Measurements from ENCODE around the gene PFN4.
"Not testable (repeated sequence)": the region's sequence is repeated elsewhere in the genome, so short reads cannot be mapped to it uniquely, and the experiment has no call there.

The PFN4 gene, protein sequence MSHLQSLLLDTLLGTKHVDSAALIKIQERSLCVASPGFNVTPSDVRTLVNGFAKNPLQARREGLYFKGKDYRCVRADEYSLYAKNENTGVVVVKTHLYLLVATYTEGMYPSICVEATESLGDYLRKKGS

DNA sequence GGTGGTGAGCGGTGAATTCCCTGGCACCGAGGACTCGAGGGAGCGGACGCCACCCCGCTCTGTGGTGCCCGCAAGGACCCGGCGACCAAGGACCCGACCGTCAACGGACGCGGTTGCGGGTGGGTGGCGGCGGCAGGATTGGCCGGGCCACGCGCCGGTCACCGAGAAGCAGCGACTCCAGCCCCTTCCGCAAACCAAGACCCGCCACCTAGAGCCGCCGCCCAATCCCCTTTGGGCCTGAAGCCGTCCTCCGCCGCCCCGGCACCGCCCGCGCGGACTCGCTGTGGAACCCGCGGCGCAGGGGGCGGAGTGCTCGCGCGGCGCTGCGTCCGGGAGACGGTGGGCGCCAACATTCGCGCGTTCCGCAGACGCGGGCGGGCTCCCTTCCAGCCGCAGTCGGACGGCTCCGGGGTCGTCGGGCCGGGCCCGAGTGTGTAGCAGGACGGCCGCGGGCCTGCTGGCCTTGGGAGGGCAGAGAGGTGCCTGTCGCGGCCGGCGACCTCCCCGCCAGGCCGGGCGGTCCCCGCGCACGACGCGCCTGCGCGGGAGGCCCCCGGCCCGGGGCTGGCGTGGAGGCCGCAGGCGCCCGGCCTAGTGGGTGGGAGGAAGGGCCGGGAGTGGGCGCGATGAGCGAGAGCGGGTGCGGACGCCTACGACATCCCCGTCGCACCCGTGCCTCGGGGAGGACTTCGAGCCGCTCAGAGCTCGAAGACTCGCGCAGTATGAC is at the start of gene PFN4, which contains the start of gene FAM228B:
Gene PFN4 (minus strand): TSS at position 140 of the 727 bp plus-strand sequence. CDS start 799 bp downstream, outside the sequence.
Gene FAM228B (plus strand): TSS at position 275 of the 727 bp plus-strand sequence. CDS start 893 bp downstream, outside the sequence.
- DNase-seq = peak; percentile 77

DNA sequence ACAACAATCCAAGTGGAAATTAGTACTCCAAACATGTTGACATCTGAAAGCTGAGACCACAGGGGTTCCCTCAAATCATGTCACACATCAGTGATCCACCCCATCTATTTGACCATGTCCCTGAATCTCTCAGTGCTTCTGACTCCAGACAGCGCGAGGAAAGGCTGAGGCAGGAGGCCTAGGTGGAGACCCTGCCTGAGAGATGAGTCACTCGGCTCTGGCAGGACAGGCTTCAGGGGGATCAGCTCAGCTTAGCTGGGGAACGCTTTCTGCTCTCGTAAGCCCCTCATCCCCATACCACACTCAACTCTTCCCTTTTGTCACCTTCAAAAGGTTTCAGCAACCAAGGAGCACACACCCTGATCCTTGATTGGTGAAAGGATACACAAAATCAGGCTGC is 45.9 kb upstream of the PFN4 start:
- no peak for DNase-seq

DNA sequence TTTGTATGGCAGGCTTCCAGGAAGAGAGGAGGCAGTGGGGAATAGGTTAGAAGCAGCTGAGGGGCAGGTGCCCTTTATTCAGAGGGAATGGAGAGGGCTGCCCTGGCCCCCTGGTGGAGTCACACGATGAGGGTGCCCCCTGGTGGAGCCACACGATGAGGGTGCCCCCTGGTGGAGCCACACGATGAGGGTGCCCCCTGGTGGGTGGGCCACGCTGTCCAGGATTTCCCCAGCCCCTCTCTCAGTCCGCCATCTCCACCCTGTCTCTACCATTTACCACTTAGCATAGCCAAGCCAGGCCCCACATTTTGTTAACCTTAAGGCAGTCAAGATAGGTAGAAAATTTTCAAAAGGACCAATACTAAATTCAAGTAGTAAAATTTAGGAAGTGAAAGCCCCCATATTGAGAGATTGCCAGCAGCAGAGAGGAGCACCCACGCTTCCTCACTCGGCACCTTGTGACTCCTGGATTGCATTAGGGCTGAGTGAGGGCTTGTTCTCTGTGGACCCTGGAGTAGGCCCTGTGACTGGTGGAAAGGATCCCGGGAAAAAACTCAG is 41.4 kb upstream of the PFN4 start:
- no peak for DNase-seq

DNA sequence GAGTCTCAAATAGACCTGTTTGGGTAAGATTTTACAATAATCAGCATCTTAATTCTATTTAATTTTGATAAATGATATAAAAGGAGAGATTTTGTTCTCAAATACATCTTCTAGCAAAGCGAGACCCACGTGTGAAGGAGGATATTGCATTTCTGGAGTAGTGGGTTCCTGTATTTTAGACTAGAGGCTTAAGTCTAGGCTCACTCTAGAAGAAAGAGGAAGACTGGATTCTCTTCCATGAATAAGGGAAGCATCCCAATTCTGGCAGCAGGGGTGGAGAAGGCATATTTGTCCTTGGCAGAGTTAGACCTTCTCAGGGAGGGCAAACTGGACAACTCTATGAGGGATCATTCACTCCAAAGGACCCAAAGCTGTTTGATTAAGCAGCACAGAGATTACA is 40.5 kb upstream of the PFN4 start:
- DNase-seq = no peak

DNA sequence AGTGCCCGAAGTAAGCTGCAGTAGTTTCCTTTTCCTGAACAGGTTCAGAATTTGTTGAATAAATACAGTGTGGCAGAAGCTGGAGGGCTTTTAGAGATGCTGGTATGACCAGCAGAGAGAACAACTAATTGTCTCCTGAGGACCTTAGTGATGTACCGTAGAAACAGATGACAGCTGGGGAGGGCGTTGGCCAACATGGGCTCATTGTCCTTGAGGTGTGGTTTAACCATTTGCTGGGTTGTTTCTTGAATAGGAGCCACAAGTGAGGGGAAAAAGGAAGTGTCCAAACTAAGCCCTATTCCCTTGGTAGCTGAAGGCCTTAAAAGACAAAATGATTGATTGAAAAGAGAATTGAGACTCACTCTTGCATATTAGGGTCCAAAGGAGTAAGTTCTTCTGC is 40.1 kb upstream of the PFN4 start:
- DNase-seq = no peak

DNA sequence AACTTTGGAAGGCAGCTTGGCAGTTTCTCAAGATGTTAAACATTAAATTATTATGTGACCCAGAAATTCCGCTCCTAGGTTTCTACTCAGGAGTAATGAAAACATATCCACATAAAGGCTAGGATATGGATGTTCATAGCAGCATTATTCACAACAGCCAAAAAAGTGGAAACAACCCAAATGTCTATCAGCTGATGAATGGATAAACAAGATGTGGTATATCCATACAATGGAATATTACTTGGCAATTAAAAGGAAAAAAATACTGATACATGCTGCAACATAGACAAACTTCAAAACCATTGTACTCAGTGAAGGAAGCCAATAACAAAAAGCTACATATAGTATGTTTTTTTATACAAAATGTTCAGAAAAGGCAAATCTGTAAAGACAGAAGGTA is 39.4 kb upstream of the PFN4 start:
- no peak for DNase-seq

DNA sequence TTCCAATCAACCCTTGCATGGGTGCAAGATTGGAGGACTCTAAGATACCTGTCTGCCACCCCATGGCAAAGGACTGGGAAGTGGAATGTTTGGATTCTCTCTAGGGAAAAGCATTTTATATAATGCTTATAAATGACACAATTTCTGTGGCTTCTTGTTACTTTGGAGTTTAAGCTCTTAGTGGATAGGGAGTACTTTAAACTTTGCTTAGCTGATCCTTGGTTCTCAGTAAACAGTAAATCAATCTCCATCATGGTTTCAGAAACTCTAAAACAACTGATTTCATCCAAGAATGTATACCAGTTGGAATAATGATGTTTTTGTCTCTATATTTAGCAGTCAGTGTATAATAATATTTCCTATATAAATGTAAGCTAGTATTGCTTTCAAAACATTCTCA is 37.6 kb upstream of the PFN4 start:
- no peak for DNase-seq

DNA sequence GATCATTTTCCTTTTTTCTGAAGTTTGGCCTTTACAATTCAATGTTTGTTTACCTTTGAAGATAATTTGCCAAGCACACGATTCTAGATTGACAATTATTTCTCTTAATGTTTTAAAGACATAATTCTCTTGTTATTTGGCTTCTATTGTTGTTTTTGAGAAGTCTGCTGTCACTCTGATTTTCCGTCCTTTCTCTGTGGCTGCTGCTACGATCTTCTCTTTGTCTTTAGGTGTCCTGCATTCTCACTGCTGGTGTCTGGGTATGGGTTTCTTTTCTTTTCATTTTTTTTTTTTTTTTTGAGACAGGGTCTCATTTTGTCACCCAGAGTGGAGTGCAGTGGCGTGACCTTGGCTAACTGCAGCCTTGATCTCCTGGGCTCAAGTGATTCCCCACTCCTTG is 36.6 kb upstream of the PFN4 start:
- DNase-seq = no peak

DNA sequence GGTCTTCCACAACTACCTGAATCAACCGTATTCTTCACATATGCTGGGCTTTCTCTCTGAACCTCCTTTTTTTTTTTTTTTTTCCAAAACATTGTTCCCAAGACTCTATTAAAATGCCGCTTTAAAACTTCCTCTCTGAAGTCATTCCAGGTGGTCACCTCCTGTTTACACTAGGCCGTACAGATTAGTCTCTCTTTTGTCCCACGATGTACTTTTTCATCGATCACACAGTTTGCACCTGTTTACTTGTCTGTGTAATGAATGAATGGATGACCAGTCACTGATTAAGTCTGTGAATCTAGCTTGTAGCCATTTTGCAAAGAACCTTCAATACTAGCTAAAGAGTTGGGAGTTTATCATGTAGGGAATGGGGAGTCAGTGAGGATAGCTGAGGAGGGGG is 35.0 kb upstream of the PFN4 start:
- no peak for DNase-seq

DNA sequence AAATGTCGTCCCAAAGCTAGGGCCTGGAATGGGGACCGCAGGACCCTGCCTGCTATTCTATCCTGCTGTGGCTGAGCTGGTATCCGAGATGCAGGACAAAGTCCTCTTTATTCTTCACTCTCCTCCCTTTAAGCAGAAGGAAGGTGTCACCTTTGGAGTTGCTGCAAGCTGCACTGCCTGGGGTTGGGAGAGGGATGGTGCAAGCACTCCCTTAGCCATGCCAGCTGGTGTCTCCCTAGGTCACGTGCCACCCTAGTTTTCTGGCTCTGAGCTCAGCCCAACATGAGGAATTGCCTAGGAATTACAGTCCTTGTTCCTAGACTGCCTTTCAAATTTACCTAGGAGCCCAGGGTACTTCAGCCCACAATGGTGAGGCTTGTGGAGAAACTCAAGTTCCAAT is 30.3 kb upstream of the PFN4 start:
- no peak for DNase-seq

DNA sequence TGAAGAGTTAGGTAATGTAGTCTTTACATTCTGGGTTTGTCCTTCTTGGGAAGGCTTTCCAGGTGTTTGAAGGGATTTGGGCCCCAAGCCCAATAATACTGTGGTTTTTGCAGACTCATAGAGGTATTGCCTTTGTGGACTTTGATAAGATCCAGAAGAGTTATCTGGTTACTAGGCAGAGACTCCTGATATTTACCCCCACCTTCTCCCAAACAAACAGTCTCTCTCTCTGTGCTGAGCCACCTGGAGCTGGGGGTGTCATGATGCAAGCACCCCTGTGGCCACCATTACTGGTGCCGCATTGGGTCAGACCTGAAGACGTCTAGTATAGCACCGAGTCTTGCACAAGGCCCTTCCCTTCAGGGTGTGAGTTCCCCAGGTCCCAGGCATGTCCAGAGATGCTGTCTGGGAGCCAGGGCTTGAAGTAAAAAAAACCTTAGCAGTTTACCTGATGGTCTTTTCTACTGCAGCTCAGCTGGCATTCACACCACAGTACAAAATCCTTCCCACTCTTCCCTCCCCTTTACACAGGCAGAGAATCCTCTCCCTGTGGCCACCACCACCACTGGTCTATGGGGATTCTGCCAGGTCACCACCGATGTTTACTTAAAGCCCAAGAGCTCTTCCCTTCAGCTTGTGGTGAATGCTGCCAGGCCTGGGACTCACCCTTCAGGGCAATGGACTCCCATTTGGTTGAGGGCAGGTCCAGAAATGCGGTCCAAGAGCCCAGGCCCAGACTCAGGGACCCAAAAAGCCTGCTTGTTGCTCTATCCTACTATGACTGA is 29.5 kb upstream of the PFN4 start:
- DNase-seq = no peak

DNA sequence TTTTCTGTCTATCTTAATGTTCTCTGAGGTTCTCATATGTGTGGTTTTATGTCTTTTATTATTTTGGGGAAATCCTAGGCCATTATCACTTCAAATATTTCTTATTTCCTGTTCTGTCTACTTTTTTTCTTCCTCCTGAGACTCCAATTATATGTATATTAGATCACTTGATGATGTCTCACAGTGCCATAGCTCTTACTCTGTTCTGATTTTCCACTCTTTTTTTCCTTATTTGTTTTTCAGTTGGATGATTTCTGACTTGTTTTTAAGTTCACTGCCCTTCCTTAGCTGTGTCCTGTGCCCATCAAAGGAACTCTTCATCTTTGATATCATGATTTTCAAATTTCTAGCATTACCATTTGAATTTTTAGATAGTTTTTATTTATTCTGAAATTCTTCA is 24.2 kb upstream of the PFN4 start:
- no peak for DNase-seq

DNA sequence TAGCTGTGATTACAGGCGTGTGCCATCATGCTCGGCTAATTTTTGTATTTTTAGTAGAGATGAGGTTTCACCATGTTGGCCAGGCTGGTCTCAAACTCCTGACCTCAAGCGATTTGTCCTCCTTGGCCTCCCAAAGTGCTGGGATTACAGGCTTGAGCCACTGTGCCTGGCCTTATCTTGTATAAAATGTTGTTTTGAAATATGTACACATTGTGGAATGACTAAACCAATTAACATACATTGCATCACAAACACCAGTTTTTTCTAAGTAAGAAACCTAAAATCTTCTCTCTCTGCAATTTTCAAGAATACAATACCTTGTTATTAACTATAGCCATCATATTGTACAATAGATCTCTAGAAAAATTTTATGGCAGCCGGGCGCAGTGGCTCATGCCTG is 17.2 kb upstream of the PFN4 start:
- DNase-seq = not testable (repeated sequence)

DNA sequence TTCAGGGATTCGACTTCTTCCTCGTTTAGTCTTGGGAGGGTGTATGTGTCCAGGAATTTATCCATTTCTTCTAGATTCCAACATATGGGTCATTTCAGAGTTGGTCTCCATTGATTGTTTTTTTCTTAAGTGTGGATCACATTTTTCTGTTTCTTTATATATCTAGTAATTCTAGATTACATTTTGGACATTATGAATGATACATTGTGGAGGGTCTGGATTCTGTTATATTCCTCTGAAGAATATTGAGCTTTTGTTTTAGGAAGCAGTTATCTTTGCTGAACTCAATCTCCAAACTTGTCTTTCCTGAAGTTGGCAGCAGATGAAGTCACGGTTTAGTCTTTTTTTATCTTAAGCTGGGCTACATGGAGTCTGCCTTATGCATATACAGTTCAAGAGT is 9.4 kb upstream of the PFN4 start:
- DNase-seq = no peak

DNA sequence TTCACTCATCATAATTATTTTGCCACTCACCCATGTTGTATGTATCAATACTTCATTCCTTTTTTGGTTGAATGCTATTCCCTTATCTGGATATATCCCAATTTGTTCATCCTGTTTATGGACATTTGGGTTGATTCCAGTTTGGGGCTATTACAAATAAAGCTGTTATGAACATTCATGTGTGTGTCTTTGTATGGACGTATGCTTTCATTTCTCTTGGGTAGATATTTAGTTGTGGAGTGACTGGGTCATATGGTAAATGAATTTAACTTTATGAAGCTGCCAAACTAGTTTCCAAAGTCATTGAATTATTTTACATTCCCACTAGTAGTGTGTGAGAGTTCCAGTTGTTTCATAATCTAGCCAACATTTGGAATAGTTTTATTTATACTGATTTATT is 2.8 kb upstream of the PFN4 start:
- DNase-seq = no peak

DNA sequence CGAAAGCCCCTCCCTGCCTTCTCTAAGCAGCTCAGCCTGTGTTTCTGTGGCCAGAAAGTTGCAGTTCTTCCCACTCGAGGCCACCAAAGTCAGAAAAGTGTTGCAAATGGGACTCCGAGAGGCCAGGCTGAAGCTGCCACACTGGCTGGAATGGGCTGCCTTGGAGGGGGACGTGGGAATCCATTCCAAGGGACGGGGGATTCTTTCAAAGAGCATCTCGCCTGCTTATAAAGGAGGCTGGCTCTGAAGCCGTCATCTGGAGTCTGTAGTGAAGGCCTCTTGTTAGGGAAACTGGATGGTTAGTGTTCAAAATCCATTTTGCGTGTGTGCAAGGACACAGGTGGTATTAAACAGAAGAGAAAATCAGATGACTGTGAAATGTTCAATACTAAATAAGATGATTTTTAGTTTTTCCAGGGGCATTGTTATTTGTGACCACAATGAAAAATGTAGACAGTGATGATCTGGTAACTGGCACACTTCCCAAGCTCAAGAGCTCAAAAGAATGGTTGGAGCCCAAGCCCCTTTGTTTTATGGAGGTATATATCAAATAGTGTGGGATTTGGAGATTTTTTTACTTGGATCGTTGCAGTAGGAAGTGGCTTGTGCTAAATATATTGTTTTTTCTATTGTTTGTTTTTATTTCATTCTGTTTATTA is 917 bp upstream of the PFN4 start:
- DNase-seq = peak; percentile 83

DNA sequence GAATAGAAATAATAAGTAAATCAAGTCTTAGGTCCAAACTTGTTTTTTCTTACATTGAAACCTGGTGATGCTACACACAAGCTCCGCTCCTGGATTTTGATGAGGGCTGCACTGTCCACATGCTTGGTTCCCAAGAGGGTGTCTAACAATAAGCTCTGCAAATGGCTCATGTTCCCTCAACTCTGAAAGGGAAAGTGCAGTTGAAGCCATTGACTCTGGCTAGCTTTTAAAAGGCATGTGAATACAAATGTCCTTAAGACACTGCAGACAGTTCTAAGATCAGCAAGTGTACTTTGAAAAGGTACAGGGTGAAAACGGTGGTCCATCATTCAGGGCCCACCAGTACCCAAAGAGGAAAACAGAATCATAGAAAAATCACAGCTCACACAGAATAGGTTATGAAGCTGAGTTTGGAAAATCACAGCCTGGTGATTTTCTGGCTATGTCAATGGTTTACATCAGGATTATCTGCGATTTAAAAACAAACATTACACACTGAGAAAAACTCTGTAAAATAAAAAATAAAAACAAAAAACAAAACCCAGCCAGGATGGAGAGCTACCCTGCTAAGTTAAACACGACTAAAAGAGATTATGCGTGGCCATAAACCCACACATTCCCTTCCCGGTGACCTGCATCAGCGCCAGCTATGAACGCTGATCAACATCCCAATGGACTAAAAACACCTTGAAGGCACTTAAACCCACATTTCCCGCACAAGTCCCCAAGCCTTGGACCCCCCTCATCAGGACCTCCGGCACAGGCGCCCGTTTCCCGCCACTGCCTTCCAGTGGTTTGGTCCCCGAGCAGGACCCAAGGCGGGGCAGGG is 554 bp downstream of the PFN4 start:
- DNase-seq = peak; percentile 32

DNA sequence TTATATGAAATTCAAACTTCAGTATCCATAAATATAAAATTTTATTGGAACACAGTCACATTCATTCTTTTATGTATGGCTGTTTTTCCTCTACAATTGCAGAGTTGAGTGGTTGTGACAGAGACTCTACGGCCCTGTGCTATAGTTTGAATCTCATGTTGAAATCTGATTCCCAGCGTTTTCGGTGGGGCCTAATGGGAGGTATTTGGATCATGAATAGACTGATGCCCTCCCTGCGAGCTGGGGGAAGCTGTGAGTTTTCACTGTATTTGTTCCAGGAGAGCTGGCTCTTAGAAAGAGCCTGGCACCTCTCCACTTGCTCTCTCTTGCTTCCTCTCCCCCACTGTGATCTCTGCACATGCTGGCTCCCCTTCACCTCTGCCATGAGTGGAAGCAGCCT is 1.7 kb downstream of the PFN4 start:
- DNase-seq = no peak

DNA sequence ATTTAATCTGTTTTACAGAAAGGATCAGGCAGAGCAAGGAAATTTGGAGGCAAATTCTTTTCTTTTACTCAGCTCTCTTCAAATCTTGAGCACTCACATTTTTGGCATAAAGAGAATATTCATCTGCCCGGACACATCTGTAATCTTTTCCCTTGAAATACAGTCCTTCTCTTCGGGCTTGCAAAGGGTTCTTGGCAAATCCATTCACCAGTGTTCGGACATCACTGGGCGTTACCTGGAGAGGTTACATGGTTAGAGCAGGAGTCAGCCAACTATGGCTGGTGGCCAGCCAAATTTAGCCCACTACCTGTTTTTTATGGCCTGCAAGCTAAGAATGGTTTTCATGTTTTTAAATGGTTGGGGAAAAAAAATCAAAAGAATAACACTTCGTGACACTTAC is 2.1 kb downstream of the PFN4 start:
- DNase-seq = no peak

DNA sequence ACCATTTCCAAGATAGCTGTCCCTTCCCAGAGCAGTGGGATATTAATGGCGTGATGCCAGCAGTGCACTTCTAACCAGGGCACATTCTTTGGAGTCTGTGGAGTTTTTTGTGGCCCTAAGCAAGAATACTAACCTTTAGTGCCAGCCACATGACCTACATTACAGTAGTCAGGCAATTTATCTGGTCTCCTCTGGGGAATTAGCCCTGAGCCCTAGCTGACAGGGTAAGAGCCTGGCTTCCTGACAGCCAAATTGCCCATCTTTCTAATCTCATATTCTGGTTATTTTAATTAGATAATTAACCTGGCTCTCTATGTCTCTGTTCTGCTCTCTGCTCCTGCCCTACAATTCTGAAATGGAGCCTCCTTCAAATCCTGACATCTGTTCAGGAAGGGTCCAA is 5.2 kb downstream of the PFN4 start:
- DNase-seq = no peak

DNA sequence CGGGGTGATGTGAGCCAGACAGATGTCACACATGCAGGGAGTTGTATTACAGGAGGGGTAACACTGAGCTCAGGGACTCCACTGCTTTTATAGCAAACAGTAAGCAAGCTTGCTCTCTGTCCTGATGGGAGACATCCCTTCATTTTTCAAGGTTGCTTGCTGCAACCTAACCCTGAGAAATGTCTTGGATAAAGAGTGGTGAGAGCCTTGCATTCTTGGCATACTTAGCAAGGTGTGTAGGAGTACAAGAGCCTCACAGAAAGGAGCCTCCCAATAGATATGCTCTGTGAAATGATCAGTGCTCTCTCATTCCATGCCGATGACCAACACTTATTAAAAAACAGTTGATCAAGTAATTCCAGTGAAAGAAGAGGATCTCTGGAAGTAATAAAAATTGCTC is 8.1 kb downstream of the PFN4 start:
- no peak for DNase-seq

DNA sequence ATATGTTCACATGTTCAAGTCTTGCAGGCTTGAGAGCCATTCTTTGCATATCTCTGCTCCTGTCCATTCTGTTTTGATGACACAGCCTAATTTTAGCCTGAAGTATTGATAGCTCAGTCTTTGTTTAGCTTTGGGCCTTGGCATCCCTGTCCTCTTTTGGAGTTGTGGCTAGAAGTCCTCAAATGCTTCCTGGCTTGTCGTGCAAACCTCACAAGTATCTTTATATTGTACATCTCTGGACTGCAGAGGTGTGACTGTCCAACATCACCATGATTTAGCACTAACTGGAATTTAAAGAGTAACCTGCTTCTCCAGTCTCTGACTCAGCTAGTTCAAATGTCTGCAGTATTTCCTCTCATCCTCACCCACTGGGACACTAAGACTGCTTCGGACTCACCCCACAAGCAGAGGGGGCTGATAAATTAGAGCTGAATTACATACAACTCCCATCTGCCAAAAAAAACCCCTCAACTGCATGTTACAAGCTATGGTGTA is 11.7 kb downstream of the PFN4 start:
- DNase-seq = no peak

All from DMS79 treated with DMSO at 0.1 percent for 48 hours (cell line).